ENCODE results near the gene KIF4A.

Gene KIF4A

GRCh38 chrX:70444326-70444945 lies 154.5 kb downstream of the KIF4A start, which contains the start of gene DLG3:
TSS of gene DLG3 (plus strand) at chrX:70444835. CDS start at chrX:70445202, 367 bp downstream.
- peak; percentile 27 to 39 for DNase-seq

- DNase-seq = no peak
These were observed 155.2 kb downstream of the KIF4A start for GRCh38 chrX:70444946-70445656.

- no peak for DNase-seq
These were observed 156.0 kb downstream of the KIF4A start for GRCh38 chrX:70445951-70446350.

GRCh38 chrX:70446380-70447350 lies 156.8 kb downstream of the KIF4A start:
- DNase-seq = no peak

GRCh38 chrX:70449457-70449966 lies 159.6 kb downstream of the KIF4A start:
- no peak for DNase-seq

- peak; percentile 58 to 67 for DNase-seq
These were observed 162.3 kb downstream of the KIF4A start for GRCh38 chrX:70452143-70452733.

GRCh38 chrX:70453024-70453618 lies 163.2 kb downstream of the KIF4A start:
- no peak for DNase-seq

GRCh38 chrX:70454441-70455365 lies 164.8 kb downstream of the KIF4A start:
- DNase-seq = peak; percentile 73 to 85

- no peak for DNase-seq
These were observed 165.7 kb downstream of the KIF4A start for GRCh38 chrX:70455366-70456202.

- peak in 1 of 2 donors; percentile 38 for DNase-seq
These were observed 166.4 kb downstream of the KIF4A start for GRCh38 chrX:70456256-70456655.

GRCh38 chrX:70461026-70461425 lies 171.1 kb downstream of the KIF4A start:
- no peak for DNase-seq

- DNase-seq = no peak
These were observed 174.1 kb downstream of the KIF4A start for GRCh38 chrX:70464051-70464450.

GRCh38 chrX:70466968-70467367 lies 177.1 kb downstream of the KIF4A start:
- DNase-seq = no peak

GRCh38 chrX:70468709-70469108 lies 178.8 kb downstream of the KIF4A start:
- no peak for DNase-seq
